NCI-H1436 treated with DMSO at 0.1 percent for 48 hours (cell line): ENCODE measurements around the gene PPM1J.
"Not testable (repeated sequence)": the region's sequence is repeated elsewhere in the genome, so short reads cannot be mapped to it uniquely, and the experiment has no call there.

ENCODE experiments used
- DNase-seq: peaks from one replicate; lab custom pipeline; 2025; lab: John Stamatoyannopoulos, UW

Gene PPM1J

DNA sequence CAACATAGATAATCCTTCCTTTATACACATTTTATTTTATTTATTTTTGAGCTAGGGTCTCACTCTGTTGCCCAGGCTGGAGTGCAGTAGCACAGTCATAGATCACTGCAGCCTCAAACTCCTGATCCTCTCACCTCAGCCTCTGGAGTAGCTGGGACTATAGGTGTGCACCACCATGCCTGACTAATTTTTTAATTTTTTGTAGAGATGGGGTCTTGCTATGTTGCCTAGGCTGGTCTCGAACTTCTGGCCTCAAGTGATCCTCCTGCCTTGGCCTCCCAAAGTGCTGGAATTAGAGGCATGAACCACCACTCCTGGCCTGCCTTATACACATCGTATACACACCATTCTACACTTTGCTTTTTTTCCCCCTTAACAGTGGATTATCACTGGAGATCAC, 6.2 kb upstream of the PPM1J start:
- not testable (repeated sequence) for DNase-seq

DNA sequence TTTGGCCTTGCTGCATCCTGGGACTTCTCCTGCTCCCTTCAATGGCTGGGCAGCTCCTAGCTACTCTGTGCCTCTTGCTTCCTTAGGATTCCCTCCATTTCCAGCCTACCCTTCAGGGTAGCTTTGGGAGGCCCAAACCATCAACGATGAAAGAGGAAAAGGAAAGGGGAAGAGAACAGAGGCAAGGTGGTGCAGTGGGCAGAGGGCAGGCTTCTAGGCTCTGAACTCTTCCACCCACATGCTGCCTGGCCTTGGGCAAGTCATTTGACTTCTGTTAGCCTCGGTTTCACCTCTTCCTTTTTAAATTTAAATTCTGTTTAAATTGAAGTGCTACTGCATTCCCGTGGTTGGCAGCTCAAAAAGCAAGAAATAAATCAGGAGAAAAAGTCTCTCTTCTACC, 5.7 kb upstream of the PPM1J start:
- no peak for DNase-seq

DNA sequence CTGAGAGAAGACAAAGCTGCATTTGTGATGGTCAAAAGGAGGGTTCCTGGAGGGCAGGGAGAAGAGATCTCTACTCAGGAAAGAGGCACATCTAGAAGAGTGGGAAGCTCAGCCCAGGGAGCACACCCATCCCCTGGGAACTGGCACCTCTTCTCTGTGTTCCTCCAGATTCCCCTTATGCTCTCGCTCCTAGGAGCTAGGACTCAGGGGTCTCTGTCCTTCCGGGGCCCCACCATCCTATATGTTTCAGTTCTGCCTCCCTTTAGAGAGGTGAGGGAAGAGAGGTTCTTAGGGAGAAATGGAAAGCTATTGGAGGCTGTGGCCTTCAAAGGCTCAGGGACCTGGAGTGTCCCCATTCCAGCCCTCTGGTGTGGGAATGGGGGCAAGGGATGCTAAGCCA, 4.6 kb upstream of the PPM1J start:
- no peak for DNase-seq

DNA sequence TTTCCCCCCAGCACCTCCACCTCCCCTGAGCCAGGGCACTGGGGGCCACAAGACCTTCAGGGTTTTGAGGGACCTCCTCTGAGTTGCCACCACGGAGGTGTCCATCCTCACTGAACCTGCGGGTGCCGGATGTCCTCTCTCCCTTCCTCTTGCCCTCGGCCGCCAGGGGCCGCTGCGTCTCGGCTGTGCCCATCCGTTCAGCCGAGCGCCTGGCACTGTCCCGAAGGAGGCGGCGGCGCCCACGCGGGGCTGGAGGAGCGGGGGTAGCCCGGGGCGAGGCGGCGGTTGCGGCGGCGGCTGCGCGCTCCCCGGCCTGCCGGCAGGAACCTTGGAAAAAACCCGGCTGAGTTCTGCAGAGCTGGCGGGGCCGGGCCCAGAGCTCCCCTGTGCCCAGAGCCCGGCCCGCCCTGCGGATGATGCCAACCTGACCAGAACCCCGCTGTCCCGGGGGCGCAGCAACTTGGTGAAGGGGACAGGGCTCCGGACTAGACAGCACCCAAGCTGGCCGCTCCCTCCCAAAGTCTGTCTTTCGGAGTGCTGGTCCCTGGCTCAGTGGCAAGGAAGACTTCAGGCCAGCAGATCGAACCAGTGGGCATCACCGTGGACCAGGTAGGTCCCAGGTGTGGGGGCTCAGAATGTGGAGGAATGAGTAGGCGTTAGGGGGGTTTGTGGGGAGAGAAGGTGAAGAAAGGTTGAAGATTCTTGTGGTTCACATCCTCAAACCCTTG, 3.7 kb upstream of the PPM1J start:
- DNase-seq: no peak

DNA sequence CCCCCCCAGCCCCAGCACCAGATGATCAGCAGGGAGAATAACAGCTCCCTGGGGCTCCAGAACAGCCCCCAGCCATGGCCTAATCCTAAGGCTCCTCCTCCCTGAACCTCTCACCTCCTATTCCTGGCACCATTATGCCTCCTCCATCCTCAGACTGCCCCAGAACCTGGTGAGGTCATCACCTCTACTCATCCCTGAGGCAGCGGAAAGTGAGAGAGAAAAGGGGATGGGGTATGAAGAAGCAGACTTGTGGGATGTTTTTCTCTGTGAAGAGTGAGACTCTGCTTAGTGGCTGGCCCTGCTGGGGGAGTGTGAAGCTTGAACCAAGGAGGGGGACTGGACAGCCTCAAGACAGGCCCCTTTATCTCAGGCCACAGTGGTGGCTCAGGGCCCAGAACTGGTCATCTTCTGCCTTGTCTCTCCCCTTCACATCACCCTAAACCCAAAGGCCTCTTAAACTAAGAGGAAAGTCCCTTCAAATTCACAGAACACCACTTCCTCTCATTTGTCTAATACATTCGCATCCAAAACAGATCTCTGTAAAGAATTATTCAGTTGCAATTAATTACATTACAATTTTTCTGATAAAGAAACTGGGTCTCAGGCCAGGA, 2.2 kb upstream of the PPM1J start:
- DNase-seq: no peak

DNA sequence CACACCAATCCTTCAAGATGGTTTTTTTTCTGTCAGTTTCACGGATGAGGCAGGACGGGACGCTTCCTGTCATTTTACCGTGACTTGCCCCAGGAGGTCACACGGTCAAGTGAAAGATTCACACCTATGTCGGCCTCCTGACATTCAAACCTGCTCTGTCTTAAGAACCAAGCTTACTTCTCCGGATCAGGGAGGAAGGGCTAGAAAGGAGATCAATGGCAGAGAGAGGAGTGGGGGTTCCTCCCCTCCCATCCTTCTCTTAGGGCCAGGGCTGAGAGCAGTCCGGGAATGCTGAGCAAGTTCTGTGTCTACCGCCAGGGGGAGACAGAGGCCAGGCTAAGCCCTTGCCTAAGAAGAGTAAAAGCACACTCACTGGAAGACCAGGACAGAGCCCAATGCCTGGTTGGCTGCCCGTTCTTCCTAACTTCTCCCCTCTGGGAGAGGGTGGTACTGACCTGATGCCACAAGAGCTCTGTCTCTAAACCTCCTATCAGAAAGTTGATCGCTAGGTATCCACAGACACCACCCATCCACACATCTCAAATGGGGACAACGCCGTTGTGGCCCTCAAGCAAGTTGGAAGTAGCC, 1.1 kb upstream of the PPM1J start:
- DNase-seq: peak; percentile 30

DNA sequence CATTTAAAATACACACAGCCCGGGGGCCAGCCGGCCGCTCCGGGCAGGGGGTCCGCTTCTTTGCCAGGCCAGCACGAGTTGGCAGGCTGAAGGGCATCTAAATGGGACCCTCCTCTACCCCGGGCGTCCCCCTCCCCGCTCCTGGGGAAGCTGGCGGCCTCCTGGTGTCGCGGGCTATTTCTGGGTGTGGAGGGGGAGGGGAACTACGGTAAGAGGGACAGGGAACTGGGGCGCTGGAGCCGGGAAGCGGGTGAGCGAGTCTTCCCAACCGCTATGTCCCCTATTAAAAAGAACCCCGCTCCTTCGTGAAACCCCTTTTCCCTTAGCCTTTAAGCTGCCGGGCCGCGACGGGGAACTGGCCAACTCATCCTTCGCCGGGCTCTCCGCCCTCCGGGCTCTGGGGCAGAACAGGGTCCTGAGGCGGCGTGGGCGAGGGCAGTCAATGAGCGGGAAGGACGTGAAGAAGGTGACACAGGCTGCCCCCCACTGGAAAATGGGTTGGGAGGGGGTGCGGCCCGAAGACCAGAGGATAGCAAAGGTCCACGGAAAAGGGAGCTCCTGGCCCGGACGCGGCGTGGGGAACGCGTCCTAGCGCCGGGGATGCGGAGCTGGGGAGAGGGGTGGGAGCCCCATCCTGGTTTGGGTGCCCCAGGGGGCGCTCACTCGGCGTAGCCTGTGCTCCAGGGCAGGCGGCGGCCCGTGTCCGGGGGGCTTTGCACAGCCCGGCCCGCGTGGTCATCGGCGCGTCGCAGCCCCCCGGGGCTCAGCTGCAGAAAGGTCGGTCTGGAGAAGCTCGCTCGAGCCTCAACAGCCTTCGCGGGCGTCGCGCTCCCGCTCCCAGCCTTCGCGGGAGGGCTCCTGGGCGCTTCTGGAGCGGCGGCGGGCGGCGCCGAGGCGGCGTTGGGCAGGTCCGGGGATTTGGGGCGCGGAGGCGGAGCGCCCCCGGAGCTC, 544 bp downstream of the PPM1J start:
- DNase-seq: no peak

DNA sequence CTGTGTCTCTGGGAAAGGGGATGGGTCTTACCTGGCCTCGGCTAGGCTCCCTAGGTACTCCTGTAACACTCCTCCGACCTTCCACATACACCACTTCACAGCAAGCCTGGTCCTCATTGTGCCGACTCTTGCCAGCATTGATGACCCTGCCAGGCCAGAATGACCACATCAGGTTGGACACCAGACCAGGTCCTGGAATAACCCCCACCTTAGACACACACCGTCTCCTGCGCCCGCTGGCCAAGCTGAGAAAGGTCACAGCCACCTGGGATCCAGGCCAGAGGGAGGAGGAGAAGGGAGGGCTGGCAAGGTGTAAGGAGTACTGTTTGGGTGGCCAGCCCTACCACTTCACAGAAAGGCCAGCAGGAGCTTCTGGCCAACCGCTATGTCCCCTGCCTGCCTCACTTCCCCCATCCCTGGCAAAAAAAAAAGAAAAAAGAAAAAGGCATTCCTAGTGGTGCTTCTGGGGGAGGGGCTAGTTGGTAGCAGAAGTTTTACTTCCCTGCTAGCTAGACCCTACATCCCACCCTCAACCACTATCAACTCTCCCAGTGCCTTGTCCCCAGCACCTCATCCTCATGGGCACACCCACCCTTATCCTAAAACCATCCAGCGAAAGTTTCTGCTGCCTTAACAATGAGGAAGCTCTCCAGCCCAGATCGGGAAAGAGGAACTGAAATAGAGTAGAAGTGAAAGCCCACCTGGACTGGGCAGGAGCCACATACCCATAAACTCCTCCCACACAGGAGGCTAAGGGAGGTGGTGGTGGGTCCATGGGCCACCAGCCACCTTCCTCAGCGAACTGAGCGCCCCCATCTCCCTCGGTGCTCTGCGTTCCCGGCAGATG, 1.4 kb downstream of the PPM1J start:
- DNase-seq: no peak

DNA sequence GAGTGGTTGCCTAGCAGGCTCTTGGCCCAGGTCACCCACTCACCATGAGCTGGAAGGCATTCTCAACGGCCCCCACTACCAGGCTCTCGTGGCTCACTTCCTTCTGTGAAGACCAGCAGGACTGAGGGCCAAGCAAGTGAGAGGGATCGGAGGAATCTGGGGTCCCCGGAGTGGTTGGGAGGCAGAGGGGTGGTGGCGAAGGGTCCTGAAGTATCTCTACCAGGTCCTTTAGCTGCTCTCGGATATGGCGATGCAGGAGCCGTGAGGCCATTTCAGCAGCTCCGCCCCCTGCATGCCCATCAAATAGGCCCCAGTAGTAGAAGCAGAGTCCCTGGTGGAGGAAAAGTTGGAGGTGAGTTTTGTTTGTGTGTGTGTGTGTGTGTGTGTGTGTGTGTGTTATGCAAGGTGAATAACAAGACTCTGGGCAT, 2.4 kb downstream of the PPM1J start:
- DNase-seq: no peak

DNA sequence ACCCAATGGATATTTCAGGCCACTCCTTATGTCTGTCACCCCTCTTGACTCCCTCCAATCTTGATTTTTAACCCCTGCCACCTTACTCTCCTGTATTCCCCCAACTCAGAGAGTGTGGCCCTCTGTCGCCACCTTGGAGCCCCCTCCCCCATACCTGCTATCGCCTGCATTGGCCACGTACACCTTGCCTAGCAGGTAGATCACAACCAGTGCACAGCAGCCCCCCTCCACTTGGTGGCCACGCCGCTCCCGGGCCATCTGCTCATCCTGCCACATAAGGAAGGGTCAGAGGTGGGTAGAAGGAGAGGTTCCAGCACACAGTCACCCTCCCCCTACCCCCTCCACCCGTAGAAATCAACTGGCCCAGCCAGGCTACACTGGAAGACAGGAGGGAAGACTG, 2.9 kb downstream of the PPM1J start:
- no peak for DNase-seq

DNA sequence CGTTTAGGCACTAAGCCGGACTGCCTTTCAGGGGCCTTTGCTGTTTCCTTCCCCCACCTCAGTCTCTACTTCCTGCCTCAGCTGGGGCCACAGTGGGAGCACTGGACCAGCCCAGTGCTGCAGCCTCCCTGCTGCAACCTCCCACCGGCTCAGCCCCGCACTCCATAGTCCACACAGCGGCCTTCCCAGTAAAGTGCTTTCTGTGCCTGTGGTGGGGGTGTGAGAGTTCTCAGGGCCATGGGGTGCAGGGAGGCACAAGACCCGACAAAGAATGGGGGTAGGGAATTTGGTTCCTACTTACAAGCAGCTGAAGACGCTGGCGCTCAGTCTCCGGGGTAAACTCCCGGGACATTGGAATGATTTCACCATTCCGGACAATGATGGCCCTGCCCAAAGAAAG, 3.5 kb downstream of the PPM1J start:
- DNase-seq: no peak

DNA sequence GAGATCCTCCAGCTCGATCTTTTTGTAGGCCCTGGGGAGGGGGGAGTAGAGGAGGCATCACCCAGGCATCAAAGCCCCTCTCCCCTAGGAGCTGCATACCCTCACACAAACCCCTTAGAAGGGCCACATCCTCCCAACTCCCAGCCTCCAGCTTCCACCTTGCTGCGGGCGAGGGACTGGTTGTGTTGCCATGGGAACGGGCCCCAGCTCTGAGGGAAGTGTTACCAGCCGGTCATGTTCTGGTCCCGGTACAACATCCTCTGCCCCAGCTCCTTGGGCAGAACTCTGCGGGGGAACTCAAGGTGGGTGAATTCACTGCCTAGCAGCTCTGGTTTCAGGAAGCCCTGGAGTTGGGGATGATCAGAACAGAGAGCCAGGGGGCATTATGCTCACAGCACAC, 4.1 kb downstream of the PPM1J start:
- no peak for DNase-seq

DNA sequence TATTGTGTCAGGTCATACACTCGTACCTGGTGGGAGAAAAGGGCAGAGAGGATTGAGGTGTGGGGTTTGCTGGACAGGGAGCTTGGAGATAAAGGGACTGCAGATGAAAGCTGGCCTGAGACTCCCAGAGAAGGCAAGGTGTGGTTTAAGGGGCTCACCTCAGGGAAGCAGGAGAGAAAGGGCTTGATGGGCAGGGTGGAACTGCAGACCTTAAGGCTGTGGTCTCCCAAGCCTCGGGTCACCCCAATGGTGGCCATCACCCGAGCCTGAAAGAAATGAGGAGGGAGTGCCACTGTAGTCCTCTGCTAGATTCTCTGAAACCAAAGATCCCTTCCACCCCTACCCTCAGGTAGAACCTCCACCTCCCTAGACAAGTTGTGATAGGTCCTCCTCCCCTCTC, 4.5 kb downstream of the PPM1J start:
- no peak for DNase-seq

DNA sequence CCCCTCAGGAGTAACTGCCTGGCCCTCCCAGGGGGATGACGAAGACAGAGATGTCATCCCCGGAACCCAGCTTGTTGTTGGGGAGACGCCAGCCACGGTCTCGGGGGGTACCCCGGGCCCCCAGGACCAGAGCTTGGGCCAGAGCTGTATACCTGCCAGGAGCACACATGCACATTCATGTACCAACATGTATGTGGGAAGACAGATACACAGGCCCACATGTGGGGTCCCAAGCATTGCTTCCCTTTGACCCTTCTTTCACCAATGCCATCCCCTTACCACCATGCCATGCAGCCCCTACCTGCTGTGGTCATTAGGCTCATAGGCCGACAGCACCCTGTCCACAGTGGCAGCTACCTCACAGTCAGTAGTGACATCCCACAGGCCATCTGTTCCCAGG, 5.0 kb downstream of the PPM1J start:
- DNase-seq: no peak

DNA sequence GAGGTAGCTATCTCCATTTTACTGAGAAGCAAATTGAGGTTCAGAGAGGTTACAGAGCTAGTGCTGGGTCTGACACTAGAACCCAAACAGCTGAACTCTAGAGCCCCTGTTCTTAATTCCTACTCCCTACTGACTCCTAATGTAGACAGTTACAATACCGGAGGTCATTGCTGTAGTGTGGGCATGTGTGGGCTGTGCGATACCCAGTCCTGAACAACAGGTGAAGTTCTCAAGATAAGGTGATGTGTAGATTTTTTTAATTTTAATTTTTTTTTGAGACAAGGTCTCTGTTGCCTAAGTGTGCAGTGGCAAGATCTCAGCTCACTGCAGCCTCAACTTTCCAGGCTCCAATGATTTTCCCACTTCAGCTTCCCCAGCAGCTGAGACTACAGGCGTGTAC, 6.6 kb downstream of the PPM1J start:
- no peak for DNase-seq

DNA sequence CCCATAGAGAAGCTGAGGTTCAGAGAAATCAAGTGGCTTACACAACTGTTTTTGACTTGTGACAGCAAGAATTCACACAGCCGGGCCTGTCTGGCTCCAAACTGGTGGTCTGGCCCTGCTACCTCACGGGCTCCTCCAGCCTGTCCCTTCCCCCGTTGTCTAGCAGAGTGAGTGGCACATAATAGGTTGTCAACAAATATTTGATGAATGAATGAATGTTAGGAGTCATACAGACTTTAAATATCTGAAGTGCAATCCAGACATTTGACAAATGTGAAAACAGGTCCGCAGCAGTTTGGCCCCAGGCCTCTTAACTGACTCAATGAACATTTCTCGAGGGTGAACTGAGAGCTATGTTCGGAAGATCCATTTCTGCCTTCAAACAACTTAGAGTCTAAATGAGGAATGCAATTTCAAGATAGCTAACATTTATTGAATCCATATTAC, 7.1 kb downstream of the PPM1J start:
- no peak for DNase-seq

DNA sequence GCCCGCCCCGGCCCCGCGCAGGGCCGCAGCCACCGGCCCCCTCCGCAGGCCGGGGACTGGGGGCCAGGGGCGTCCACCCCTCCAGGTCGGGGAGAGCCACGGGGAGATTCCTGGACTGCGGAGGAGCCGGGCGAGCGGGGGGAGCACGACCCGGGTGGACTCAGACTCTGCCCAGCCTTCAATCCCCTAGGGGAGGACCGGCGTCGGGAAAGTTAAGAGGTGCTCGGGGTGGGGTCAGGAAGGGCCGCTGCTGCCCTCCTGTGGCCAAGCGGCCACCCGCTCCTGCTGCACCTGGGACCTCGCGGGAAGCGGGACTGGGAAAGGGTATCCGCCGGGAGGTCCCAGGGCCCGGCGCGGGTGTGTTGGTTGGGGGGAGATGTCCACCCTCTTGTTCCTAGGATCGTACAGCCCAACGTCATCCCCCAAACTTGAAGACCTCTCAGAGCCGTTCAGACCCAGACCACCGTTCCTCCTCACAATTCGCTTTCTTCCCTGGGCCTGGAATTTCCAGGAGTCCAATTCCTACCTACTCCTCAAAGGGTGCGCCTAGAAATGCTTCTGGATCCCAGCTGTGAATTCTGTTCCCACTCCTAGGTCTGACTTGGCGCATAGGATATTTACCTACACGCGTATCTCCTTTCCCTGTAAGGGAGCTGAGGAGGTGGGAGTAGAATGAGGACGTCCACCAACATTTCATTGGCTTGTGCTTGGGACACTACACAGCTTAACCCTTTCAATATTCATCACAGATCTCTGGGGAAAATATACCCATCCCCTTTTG, 7.7 kb downstream of the PPM1J start:
- DNase-seq: no peak

DNA sequence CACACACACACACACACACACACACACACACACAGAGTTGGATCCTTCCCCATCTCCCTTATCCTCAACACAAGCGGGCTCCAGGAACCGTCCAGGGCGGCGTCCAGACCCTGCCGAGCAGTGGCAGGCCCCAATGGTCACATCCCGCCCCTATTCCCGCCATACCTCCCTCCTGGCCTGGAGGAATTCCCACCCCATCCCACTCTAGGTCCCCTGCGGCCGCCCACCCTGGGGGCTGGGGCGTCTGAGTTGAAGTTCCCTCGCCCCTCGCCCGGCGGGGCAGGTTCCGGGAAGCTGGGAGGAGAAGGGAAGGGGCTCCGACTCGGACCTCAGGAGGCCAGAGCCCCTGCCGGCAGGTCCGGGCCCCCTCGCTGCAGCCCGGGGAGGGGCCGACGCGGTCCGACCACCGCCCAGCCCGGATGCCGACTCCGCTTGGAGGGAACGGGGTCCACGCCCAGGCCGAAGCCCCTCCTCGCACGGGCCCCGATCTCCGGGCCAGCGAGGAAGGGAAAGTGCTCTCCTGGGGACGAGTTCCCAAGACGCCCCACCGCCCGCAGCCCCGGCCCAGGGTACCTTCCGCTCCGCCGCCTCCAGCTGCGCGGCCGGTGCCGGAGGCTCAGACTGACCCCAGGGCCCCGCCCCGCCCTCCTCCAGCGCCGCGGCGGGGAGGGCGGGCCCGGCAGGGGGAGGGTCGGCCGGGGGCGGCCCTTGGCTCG, 8.5 kb downstream of the PPM1J start, which contains the start of gene RHOC:
Gene RHOC (minus strand): TSS at position 623 of the 716 bp plus-strand sequence. CDS start 3,328 bp downstream, outside the sequence.
- DNase-seq: no peak

DNA sequence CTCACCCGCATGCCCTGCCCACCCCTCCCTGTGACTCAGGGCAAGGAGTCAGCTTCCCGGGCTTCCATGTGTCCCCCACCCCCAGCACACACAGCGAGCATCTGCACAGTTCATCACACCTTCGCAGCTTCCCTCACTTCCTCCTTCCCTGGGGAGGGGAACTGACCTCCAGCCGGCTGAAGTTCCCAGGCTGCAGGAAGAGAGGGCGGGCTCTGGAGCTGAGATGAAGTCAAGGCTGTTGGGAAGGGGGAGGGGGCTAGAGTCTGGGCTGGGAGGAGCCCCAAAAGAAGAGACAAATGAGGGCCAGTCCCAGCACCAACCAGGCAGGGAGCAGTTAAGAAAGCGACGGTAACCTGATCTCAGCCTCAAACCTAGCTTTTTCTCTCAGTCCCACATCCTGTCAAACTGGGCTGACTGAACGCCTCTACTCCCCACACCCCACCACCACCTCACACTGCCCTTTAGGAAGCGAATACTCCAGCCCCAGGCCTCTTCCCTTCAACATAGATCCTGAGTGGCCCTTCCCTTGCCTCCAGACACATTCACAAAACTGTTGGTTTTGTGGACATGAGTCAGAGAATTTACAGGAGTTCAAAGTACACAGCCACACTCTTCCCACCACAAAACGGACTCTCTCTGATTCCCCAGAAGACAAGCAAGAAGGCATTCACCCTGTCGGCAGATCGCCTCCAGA, 10.1 kb downstream of the PPM1J start:
- DNase-seq: peak; percentile 74
